Chondrocyte (in vitro differentiated cells): ENCODE results near the gene ALPL. TPM values are rescaled to one million over a fixed set of nuclear protein-coding genes. Genes with fewer than 3 reads are reported as not detected.

ENCODE experiments used
- DNase-seq: peaks from one replicate; pipeline ENCODE4 v3.0.0; 2021; ENCODE audit warnings: mixed read lengths, low spot score
- H3K27ac Mint-ChIP-seq: one replicate; pipeline ENCODE4 v1.8.0; 2021; ENCODE audit warnings: mild to moderate bottlenecking, moderate library complexity, mixed read lengths; ENCODE audit not compliant: unreplicated experiment
- H3K27me3 Mint-ChIP-seq: 2 replicates; pipeline ENCODE4 v1.8.0; 2021; ENCODE audit warnings: low read depth, mixed read lengths
- H3K36me3 Mint-ChIP-seq: 2 replicates; pipeline ENCODE4 v1.8.0; 2021; ENCODE audit warnings: low read depth, mixed read lengths
- H3K4me1 Mint-ChIP-seq: 2 replicates; pipeline ENCODE4 v1.8.0; 2021; ENCODE audit warnings: low read depth, mild to moderate bottlenecking, mixed read lengths
- H3K4me3 Mint-ChIP-seq: one replicate; pipeline ENCODE4 v1.8.0; 2021; ENCODE audit warnings: mild to moderate bottlenecking, moderate library complexity, mixed read lengths; ENCODE audit not compliant: unreplicated experiment
- H3K9me3 Mint-ChIP-seq: 2 replicates; pipeline ENCODE4 v1.8.0; 2021; ENCODE audit warnings: low read depth, mixed read lengths
- total RNA-seq: library from RNA; stranded (reverse); gene quantifications from 3 replicates; pipeline ENCODE4 v1.2.1, GENCODE V29; 2021
- TF ChIP-seq, protein P1 (sequence below): fragments of 200-600 bp; sonication (generic); IDR thresholded peaks from 2 replicates; pipeline ENCODE4 v1.5.0; 2021; ENCODE audit warnings: antibody characterized with exemption, mild to moderate bottlenecking, moderate library complexity

The ALPL gene
- total RNA-seq, 1 donor from 2014 or later: 19.2 TPM

DNA sequence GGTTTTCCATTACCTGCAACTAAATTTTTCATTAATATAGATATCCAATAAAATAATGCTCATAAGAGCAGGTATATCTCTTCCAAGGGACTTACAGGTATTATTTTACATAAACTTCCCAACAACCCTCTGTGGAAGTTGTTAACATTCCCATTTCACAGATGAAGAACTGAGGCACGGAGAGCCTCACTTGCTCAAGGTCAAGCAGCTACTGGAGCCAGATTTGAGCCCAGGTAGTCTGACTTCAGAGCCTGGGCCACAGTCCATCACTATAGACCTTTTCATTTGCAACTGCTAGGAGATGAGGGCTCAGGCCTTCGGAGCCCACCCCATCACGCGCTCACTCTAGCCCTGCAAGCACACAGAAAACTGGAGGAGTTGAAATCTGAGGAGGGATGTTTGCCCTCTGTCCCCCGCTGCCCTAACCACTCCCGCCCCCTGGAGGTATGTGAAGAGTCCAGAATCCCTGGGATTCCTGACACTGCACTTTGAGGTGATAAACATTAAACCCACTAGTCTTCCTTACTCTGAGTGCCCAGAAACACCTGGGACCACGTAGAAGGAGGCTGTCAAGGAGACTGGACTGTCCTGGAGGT lies 11.7 kb upstream of the ALPL start:
- Mint-ChIP-seq H3K4me1 (no peaks in the 10 kb centered on the region), H3K4me3 (no peak overlapping the region), H3K36me3 (no peaks in the 10 kb centered on the region), H3K9me3 (no peaks in the 10 kb centered on the region), H3K27ac (no peak overlapping the region), H3K27me3 (no peaks in the 10 kb centered on the region)
- TF ChIP-seq, protein P1, sequence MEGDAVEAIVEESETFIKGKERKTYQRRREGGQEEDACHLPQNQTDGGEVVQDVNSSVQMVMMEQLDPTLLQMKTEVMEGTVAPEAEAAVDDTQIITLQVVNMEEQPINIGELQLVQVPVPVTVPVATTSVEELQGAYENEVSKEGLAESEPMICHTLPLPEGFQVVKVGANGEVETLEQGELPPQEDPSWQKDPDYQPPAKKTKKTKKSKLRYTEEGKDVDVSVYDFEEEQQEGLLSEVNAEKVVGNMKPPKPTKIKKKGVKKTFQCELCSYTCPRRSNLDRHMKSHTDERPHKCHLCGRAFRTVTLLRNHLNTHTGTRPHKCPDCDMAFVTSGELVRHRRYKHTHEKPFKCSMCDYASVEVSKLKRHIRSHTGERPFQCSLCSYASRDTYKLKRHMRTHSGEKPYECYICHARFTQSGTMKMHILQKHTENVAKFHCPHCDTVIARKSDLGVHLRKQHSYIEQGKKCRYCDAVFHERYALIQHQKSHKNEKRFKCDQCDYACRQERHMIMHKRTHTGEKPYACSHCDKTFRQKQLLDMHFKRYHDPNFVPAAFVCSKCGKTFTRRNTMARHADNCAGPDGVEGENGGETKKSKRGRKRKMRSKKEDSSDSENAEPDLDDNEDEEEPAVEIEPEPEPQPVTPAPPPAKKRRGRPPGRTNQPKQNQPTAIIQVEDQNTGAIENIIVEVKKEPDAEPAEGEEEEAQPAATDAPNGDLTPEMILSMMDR: peak; percentile 25
- no peak for DNase-seq

DNA sequence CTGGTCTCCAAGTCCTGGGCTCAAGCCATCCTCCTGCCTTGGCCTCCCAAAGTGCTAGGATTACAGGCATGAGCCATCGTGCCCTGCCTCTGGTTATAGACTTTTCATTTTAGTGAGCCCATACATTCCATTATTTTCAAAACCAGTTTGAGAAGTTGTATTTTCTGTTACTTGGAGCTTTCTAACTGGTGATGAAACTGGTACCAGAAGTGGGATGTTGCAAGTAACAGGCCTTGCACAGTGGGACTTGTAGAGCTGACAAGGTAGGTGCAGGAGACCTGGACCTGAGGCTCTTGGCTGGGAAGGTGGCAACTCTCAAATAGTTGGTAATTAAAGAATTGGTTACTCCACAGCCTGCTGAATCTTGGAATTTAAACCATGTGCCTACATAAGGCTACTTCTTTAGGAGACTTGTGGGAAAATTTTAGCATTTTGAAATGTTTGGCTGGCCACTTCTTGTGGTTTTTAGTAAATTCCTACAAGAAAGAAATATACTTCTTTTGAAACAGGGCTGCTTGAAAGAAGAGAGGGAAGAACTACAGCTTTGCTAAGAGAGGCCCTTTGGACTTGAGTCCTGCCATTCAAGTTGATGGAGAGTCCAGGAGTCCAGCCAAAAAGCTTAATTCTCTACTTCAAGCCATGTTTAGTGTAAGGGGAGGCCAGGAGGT lies 9.8 kb upstream of the ALPL start:
- Mint-ChIP-seq H3K4me1 (no peaks in the 10 kb centered on the region), H3K9me3 (no peaks in the 10 kb centered on the region), H3K27me3 (no peaks in the 10 kb centered on the region), H3K36me3 (no peaks in the 10 kb centered on the region), H3K4me3 (no peak overlapping the region), H3K27ac (no peak overlapping the region)
- DNase-seq: no peak
- TF ChIP-seq, protein P1: no peak

DNA sequence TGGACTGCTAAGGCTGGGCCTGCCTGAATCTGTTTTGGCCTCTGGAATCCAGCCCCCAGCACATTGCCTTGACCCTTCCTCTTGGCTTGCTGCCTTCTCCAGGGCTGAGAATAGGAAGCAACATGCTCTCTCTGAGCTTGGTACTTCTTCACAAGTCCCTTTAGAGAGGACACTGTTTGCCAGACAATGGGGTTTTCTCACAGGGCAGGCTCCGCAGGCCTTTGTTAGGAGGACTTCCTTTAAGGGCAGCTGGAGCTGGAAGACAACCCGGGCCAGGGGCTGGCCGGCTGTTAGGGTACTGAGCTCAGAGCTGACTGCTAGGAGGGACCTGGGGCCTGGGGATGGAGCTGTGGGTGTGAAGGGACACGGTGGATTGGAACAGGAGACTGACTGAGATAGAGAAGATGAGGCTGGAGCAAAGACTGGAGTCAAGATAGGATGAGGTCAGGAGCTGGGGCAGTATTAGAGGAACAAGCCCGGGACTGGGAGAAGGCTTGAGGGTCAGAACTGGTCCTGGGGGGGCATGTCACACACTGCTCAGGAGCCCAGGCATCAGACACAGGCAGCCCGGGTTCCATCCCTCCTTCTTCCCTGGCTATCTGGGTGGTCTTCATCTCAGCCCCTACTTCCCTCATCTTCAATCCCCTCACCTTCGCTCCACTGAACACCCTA lies 5.4 kb upstream of the ALPL start:
- Mint-ChIP-seq H3K27me3 (peaks cover 7% of the 10 kb centered on the region), H3K9me3 (no peaks in the 10 kb centered on the region), H3K4me3 (no peak overlapping the region), H3K27ac (no peak overlapping the region), H3K36me3 (no peaks in the 10 kb centered on the region), H3K4me1 (peaks cover 2% of the 10 kb centered on the region)
- DNase-seq: no peak
- TF ChIP-seq, protein P1: no peak

DNA sequence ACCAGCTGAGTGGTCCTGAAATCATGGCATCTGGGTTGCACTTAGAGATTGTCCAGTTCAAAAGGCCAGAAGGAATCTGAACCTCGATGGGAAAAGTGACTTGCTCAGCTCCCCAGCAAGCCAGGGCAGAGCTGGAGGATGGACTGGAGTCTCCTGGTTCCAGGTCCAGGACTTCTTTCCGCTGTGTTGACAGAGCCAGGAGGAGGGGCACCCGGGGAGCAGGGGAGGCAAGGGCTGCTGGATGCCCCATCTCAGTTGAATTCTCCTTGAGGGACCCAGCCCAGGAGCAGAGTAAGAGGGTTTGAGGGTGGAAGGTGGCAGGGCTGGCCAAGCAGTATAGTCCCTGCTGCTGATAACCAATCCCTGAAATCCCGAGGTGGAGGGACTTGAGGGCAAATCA lies 2.4 kb upstream of the ALPL start:
- Mint-ChIP-seq H3K4me1 (peaks cover 23% of the 10 kb centered on the region), H3K4me3 (no peak overlapping the region), H3K27me3 (peaks cover 7% of the 10 kb centered on the region), H3K27ac (no peak overlapping the region), H3K9me3 (no peaks in the 10 kb centered on the region), H3K36me3 (no peaks in the 10 kb centered on the region)
- peak; percentile 35 for DNase-seq
- TF ChIP-seq, protein P1: no peak

DNA sequence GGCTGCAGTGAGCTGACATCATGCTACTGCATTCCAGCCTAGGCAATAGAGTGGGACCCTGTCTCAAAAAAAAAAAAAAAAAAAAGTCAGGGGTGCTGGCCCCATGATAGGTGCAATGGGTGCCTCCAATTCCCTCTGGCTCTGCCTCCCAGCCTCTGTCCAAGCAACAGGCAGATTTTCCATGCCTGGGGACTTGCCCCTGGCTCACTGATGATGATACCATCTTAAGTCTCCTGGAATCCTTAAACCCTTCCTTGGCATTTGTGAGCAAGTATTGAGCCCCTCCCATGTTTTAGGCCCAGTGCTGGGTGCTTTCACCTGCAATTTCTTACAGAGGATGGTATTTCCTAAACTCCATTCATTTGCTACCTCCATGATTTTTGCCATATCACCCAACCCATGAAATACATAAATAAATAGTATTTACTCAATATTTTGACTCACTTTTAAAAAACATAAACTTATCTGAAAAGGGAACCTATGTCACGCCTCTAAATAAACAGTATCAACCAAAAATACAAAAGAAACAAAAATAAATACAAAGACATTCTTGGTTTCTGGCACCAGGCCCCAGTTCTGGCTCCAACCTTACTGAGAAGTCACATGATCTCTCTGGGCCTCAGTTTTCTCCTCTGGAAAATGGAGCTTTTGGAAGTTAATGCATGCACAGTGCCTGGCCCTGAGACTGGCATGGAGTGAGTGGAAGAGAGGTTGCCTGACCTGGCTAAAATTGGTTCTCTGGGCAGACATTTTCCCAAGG lies 1.5 kb upstream of the ALPL start:
- Mint-ChIP-seq H3K4me1 (peaks cover 29% of the 10 kb centered on the region), H3K27me3 (peaks cover 7% of the 10 kb centered on the region), H3K27ac (no peak overlapping the region), H3K4me3 (no peak overlapping the region), H3K36me3 (no peaks in the 10 kb centered on the region), H3K9me3 (no peaks in the 10 kb centered on the region)
- no peak for DNase-seq
- TF ChIP-seq, protein P1: no peak
